ENCODE measurements around the gene UPF3B.

Gene UPF3B

GRCh38 chrX:119852382-119853353 lies at the start of gene UPF3B:
Gene UPF3B, minus strand, starts transcription at chrX:119852963. Its CDS starts 35 bp downstream, at chrX:119852928.
- peak within 1 kb of the TSS; percentile 79 for H3K27ac ChIP-seq (ENCODE audit: extremely low read depth, low read depth, low read length)
- POLR2A ChIA-PET = interaction anchor here (0.6 to 1.8 kb wide), 22 partner anchors 8 to 287 kb away, joined by 3 to 54 read pairs (median 4); partner anchors contain the start of genes NDUFA1, RNF113A, RPL39 and SEPTIN6
- CTCF ChIA-PET = interaction anchor here (0.5 to 1.0 kb wide), 4 partner anchors 11 to 250 kb away, joined by 3 to 4 read pairs (median 3); no protein-coding TSS in a partner anchor
- peak within 1 kb of the TSS; percentile 85 for H3K4me3 ChIP-seq (ENCODE audit: low read depth, low read length)
- peaks cover 31% of the 10 kb centered on the region in 2 experiments for H3K36me3 ChIP-seq (ENCODE audit: control insufficient read depth in 2 of 2, insufficient read depth in 1 of 2, low read length in 2 of 2)
- H3K4me1 ChIP-seq (ENCODE audit: control insufficient read depth, insufficient read depth, low read length) = no peaks in the 10 kb centered on the region
- no peaks in the 10 kb centered on the region for H3K9me3 ChIP-seq (ENCODE audit: control insufficient read depth, insufficient read depth, low read depth, low read length)
- no peak for TF ChIP-seq SCRT2 (tag by site-specific recombination; IDR thresholded peaks at IDR 0.05)
- peak; percentile 95 for TF ChIP-seq IKZF3 (tag by site-specific recombination; IDR thresholded peaks at IDR 0.05)
- TF ChIP-seq ZNF114 (tag by site-specific recombination; IDR thresholded peaks at IDR 0.05) = no peak
- peak; percentile 83; the same call in 1 of the 2 replicates for TF ChIP-seq ZBTB17 (tag by site-specific recombination; IDR thresholded peaks at IDR 0.05)
- TF ChIP-seq PATZ1 (tag by site-specific recombination; IDR thresholded peaks at IDR 0.05) = peak; percentile 77; the same call in 1 of the 2 replicates
- TF ChIP-seq MYNN (tag by site-specific recombination; IDR thresholded peaks at IDR 0.05; ENCODE audit: borderline replicate concordance) = no peak
- TF ChIP-seq ZNF670 (tag by site-specific recombination; IDR thresholded peaks at IDR 0.05; ENCODE audit: low read depth) = no peak
- TF ChIP-seq WT1 (tag by site-specific recombination; IDR thresholded peaks at IDR 0.05) = no peak
- TF ChIP-seq KLF1 (tag by site-specific recombination; IDR thresholded peaks at IDR 0.05) = 0 out of 2 replicates have a peak, but pooled peaks have one; percentile 17
- no peak for TF ChIP-seq ZNF707 (tag by site-specific recombination; IDR thresholded peaks at IDR 0.05)
- peak; percentile 67 for TF ChIP-seq GLIS1 (tag by site-specific recombination; IDR thresholded peaks at IDR 0.05)
- peak; percentile 33 for TF ChIP-seq ZBTB26 (tag by site-specific recombination; optimal IDR thresholded peaks at IDR 0.05)
- TF ChIP-seq ZBTB49 (tag by site-specific recombination; IDR thresholded peaks at IDR 0.05; ENCODE audit: low read depth) = no peak
- no peak for TF ChIP-seq ZBTB44 (tag by site-specific recombination; IDR thresholded peaks at IDR 0.05)
- peak; percentile 91 for TF ChIP-seq ZBTB8A (tag by site-specific recombination; IDR thresholded peaks at IDR 0.05)
- no peak for TF ChIP-seq ZFP41 (tag by site-specific recombination; IDR thresholded peaks at IDR 0.05; ENCODE audit: borderline replicate concordance)
- no peak for TF ChIP-seq ZNF214 (tag by site-specific recombination; IDR thresholded peaks at IDR 0.05; ENCODE audit: borderline replicate concordance)
- TF ChIP-seq ZNF654 (tag by site-specific recombination; IDR thresholded peaks at IDR 0.05; ENCODE audit: low read depth) = no peak
- TF ChIP-seq REST (tag by site-specific recombination; IDR thresholded peaks at IDR 0.05) = peak; percentile 23; the same call in 1 of the 2 replicates
- TF ChIP-seq ZNF629 (tag by site-specific recombination; IDR thresholded peaks at IDR 0.05) = peak; percentile 33
- TF ChIP-seq PRDM10 (tag by site-specific recombination; IDR thresholded peaks at IDR 0.05) = peak; percentile 91
